HG03280 (cell line): ENCODE results near the gene FMNL2.
"Not testable (repeated sequence)": the region's sequence is repeated elsewhere in the genome, so short reads cannot be mapped to it uniquely, and the experiment has no call there.

Experiments
- ATAC-seq: cut with Tn5 transposase; IDR thresholded peaks from one replicate; pipeline ENCODE4 v1.9.1; 2021; ENCODE audit warnings: mild to moderate bottlenecking, moderate library complexity; ENCODE audit not compliant: unreplicated experiment

FMNL2 gene

GRCh38 chr2:152335016-152335725, at the start of gene FMNL2:
Gene FMNL2 (plus strand): TSS chr2:152335174.
- ATAC-seq = peak; percentile 83

- no peak for ATAC-seq
These were observed 42.0 kb upstream of the FMNL2 start for GRCh38 chr2:152292991-152293390.

GRCh38 chr2:152297715-152298114, 37.3 kb upstream of the FMNL2 start:
- no peak for ATAC-seq

GRCh38 chr2:152298754-152299153, 36.2 kb upstream of the FMNL2 start:
- no peak for ATAC-seq

GRCh38 chr2:152301131-152301530, 33.8 kb upstream of the FMNL2 start:
- ATAC-seq = no peak

- ATAC-seq = no peak
These were observed 31.0 kb upstream of the FMNL2 start for GRCh38 chr2:152303951-152304350.

GRCh38 chr2:152304836-152305235, 30.1 kb upstream of the FMNL2 start:
- no peak for ATAC-seq

GRCh38 chr2:152307863-152308262, 27.1 kb upstream of the FMNL2 start:
- ATAC-seq = no peak

GRCh38 chr2:152309352-152310214, 25.4 kb upstream of the FMNL2 start:
- no peak for ATAC-seq

- ATAC-seq = no peak
These were observed 15.0 kb upstream of the FMNL2 start for GRCh38 chr2:152319822-152320570.

GRCh38 chr2:152320814-152321213, 14.2 kb upstream of the FMNL2 start:
- ATAC-seq = no peak

- no peak for ATAC-seq
These were observed 12.8 kb upstream of the FMNL2 start for GRCh38 chr2:152322222-152322621.

GRCh38 chr2:152325126-152325525, 9.8 kb upstream of the FMNL2 start:
- not testable (repeated sequence) for ATAC-seq

- ATAC-seq = no peak
These were observed 8.3 kb upstream of the FMNL2 start for GRCh38 chr2:152326710-152327109.

GRCh38 chr2:152328013-152328412, 7.0 kb upstream of the FMNL2 start:
- ATAC-seq = no peak

- ATAC-seq = no peak
These were observed 4.6 kb upstream of the FMNL2 start for GRCh38 chr2:152330235-152330866.

GRCh38 chr2:152334701-152335015, 316 bp upstream of the FMNL2 start:
- ATAC-seq = no peak

- peak; percentile 17 for ATAC-seq
These were observed 748 bp downstream of the FMNL2 start for GRCh38 chr2:152335726-152336118.

- peak; percentile 29 for ATAC-seq
These were observed 1.3 kb downstream of the FMNL2 start for GRCh38 chr2:152336119-152336853.

GRCh38 chr2:152336854-152337510, 2.0 kb downstream of the FMNL2 start:
- ATAC-seq = no peak
